H1 (cell line): Measurements from ENCODE around the gene RGS3. TPM values are rescaled to one million over a fixed set of nuclear protein-coding genes. Genes with fewer than 3 reads are reported as not detected.

Experiments
- CTCF ChIA-PET: fragments of 300-600 bp; sonication (Branson Sonifier 250); formaldehyde crosslinking; loops from one replicate; lab custom pipeline; 2021; ENCODE audit not compliant: partially characterized antibody; lab: Charles Lee
- POLR2A ChIA-PET: fragments of 300-600 bp; sonication (Branson Sonifier 250); formaldehyde crosslinking; loops from one replicate; lab custom pipeline; 2021; ENCODE audit warnings: inconsistent platforms; ENCODE audit not compliant: partially characterized antibody; lab: Charles Lee
- DNase-seq, 2 experiments: peaks; one replicate each; pipeline versions ENCODE4 v3.0.0 to v3.0.0-alpha.2; 2010 to 2022; ENCODE audit warnings: low spot score in 2 of 2, low read depth in 1 of 2, mixed read lengths in 1 of 2
- FAIRE-seq: peaks from 2 replicates; lab custom pipeline; 2011; peaks lifted over from hg19 to GRCh38; lab: Jason Lieb, UNC
- H2AFZ ChIP-seq: 2 replicates; pipeline ENCODE4 v1.8.1; 2012; ENCODE audit warnings: low read length, inconsistent platforms
- H2AK5ac ChIP-seq: 2 replicates; pipeline ENCODE4 v1.6.1; 2013; ENCODE audit warnings: low read depth, low read length
- H2BK120ac ChIP-seq: replicated peaks from 2 replicates; pipeline ENCODE3; 2013; ENCODE audit warnings: low read depth, low read length, inconsistent platforms
- H2BK12ac ChIP-seq: 2 replicates; pipeline ENCODE4 v1.6.1; 2013; ENCODE audit warnings: low read depth, low read length
- H2BK15ac ChIP-seq: 2 replicates; pipeline ENCODE4 v1.6.1; 2013; ENCODE audit warnings: low read length
- H2BK20ac ChIP-seq: 2 replicates; pipeline ENCODE4 v1.6.1; 2013; ENCODE audit warnings: low read length
- H2BK5ac ChIP-seq: 2 replicates; pipeline ENCODE4 v1.6.1; 2013; ENCODE audit warnings: low read depth, low read length
- H3K14ac ChIP-seq: 2 replicates; pipeline ENCODE4 v1.6.1; 2013; ENCODE audit warnings: inconsistent platforms; ENCODE audit not compliant: insufficient read length
- H3K18ac ChIP-seq: 2 replicates; pipeline ENCODE4 v1.6.1; 2013; ENCODE audit warnings: low read length; ENCODE audit errors: extremely low read depth
- H3K23ac ChIP-seq: 2 replicates; pipeline ENCODE4 v1.6.1; 2013; ENCODE audit warnings: inconsistent platforms; ENCODE audit not compliant: insufficient read length
- H3K23me2 ChIP-seq: 2 replicates; pipeline ENCODE4 v1.6.1; 2013; ENCODE audit warnings: low read depth, low read length
- H3K27ac ChIP-seq: 2 replicates; pipeline ENCODE4 v1.6.1; 2011; ENCODE audit warnings: low read depth, low read length, inconsistent platforms
- H3K27me3 ChIP-seq, 4 experiments: replicated peaks in 1 of 4; 1 replicate in 1 of 4; 2 replicates in 3 of 4; pipeline versions ENCODE4 v1.6.1 to v1.8.1; 2011 to 2013; ENCODE audit warnings: low read length in 3 of 4, mild to moderate bottlenecking in 3 of 4, inconsistent platforms in 2 of 4, mixed read lengths in 2 of 4, moderate library complexity in 1 of 4; ENCODE audit not compliant: control insufficient read depth in 3 of 4, insufficient read depth in 3 of 4; ENCODE audit errors: extremely low read depth in 1 of 4
- H3K36me3 ChIP-seq, 4 experiments: 2 replicates each; pipeline versions ENCODE4 v1.6.1 to v1.8.1; 2011 to 2013; ENCODE audit warnings: mild to moderate bottlenecking in 4 of 4, low read length in 3 of 4, moderate library complexity in 2 of 4, control low read depth in 1 of 4, inconsistent platforms in 1 of 4; ENCODE audit not compliant: insufficient read depth in 4 of 4, control insufficient read depth in 2 of 4
- H3K4ac ChIP-seq: replicated peaks from 2 replicates; pipeline ENCODE3; 2013; ENCODE audit warnings: low read length, low read depth, mixed read lengths, inconsistent platforms; ENCODE audit not compliant: insufficient read length
- H3K4me1 ChIP-seq, 4 experiments: replicated peaks in 1 of 4; 1 replicate in 1 of 4; 2 replicates in 3 of 4; pipeline versions ENCODE4 v1.6.1 to v1.8.1; 2011 to 2013; ENCODE audit warnings: low read length in 3 of 4, inconsistent platforms in 2 of 4, mixed read lengths in 1 of 4; ENCODE audit not compliant: insufficient read depth in 4 of 4, control insufficient read depth in 3 of 4
- H3K4me2 ChIP-seq, 2 experiments: 2 replicates each; pipeline versions ENCODE4 v1.6.1 to v1.8.1; 2011 to 2013; ENCODE audit warnings: low read depth in 2 of 2, low read length in 2 of 2, control low read depth in 1 of 2, inconsistent platforms in 1 of 2, mild to moderate bottlenecking in 1 of 2; ENCODE audit not compliant: insufficient read depth in 1 of 2
- H3K4me3 ChIP-seq, 4 experiments: fragments of 200-600, 300-600 bp in 1 of 4; sonication (generic), shearing (Covaris generic), sonication (Bioruptor Twin) in 1 of 4; 2 replicates each; pipeline versions ENCODE4 v1.5.1 to v1.8.1; 2011 to 2016; ENCODE audit warnings: low read length in 4 of 4, low read depth in 3 of 4, control low read depth in 2 of 4, inconsistent platforms in 2 of 4, mild to moderate bottlenecking in 2 of 4, mixed read lengths in 1 of 4, moderate library complexity in 1 of 4; ENCODE audit not compliant: insufficient read depth in 2 of 4; ENCODE audit errors: extremely low read depth in 1 of 4
- H3K56ac ChIP-seq: replicated peaks from 2 replicates; pipeline ENCODE3; 2013; ENCODE audit warnings: low read depth, mild to moderate bottlenecking, mixed read lengths, low read length, inconsistent platforms; ENCODE audit not compliant: insufficient read length
- H3K79me1 ChIP-seq: 2 replicates; pipeline ENCODE4 v1.6.1; 2013; ENCODE audit warnings: low read depth, low read length, control low read depth
- H3K79me2 ChIP-seq, 2 experiments: 2 replicates each; pipeline versions ENCODE4 v1.6.1 to v1.8.1; 2012 to 2013; ENCODE audit warnings: low read length in 2 of 2, mild to moderate bottlenecking in 2 of 2, inconsistent platforms in 1 of 2; ENCODE audit not compliant: insufficient read depth in 2 of 2, control insufficient read depth in 1 of 2
- H3K9ac ChIP-seq, 4 experiments: replicated peaks in 1 of 4; 1 replicate in 1 of 4; 2 replicates in 3 of 4; pipeline versions ENCODE4 v1.6.1 to v1.8.1; 2011 to 2013; ENCODE audit warnings: low read depth in 3 of 4, low read length in 3 of 4, control low read depth in 2 of 4, mild to moderate bottlenecking in 2 of 4, moderate library complexity in 2 of 4, inconsistent platforms in 1 of 4; ENCODE audit errors: extremely low read depth in 1 of 4
- H3K9me3 ChIP-seq, 2 experiments: 2 replicates each; pipeline versions ENCODE4 v1.6.1 to v1.8.1; 2012 to 2013; ENCODE audit warnings: mild to moderate bottlenecking in 2 of 2, moderate library complexity in 2 of 2, control low read depth in 1 of 2, inconsistent platforms in 1 of 2, low read depth in 1 of 2, low read length in 1 of 2, mixed read lengths in 1 of 2; ENCODE audit not compliant: insufficient read depth in 2 of 2
- H4K20me1 ChIP-seq, 2 experiments: replicated peaks in 1 of 2; 2 replicates each; pipeline versions ENCODE3 to v1.8.1; 2011 to 2013; ENCODE audit warnings: inconsistent platforms in 2 of 2, low read length in 2 of 2, mild to moderate bottlenecking in 1 of 2; ENCODE audit not compliant: insufficient read depth in 2 of 2, control insufficient read depth in 1 of 2
- H4K5ac ChIP-seq: 2 replicates; pipeline ENCODE4 v1.6.1; 2013; ENCODE audit warnings: low read length, low read depth, mixed read lengths, inconsistent platforms; ENCODE audit not compliant: insufficient read length
- H4K8ac ChIP-seq: 2 replicates; pipeline ENCODE4 v1.8.0; 2013; ENCODE audit warnings: mild to moderate bottlenecking, moderate library complexity, low read length, inconsistent platforms; ENCODE audit not compliant: insufficient read depth; ENCODE audit errors: extremely low read depth
- H4K91ac ChIP-seq: replicated peaks from 2 replicates; pipeline ENCODE3; 2013; ENCODE audit warnings: low read length, mixed read lengths, inconsistent platforms; ENCODE audit not compliant: insufficient read length
- GTF2F1 ChIP-seq: IDR thresholded peaks from 2 replicates; pipeline ENCODE4 v1.6.1; 2012; ENCODE audit warnings: low read depth, low read length, improper control_type of control experiment, borderline replicate concordance
- HDAC2 ChIP-seq, 2 experiments: fragments of 300-600 bp in 1 of 2; sonication (generic) in 1 of 2; IDR thresholded peaks; 2 replicates each; pipeline ENCODE4 v1.6.1; 2011 to 2012; ENCODE audit warnings: low read depth in 2 of 2, low read length in 2 of 2, mild to moderate bottlenecking in 2 of 2, moderate library complexity in 2 of 2, borderline replicate concordance in 1 of 2, inconsistent platforms in 1 of 2
- KDM4A ChIP-seq: IDR thresholded peaks from one replicate; pipeline ENCODE4 v1.7.1; 2012; ENCODE audit warnings: low read depth, mild to moderate bottlenecking, moderate library complexity, low read length, inconsistent platforms; ENCODE audit not compliant: severe bottlenecking
- MAFK ChIP-seq: IDR thresholded peaks from 2 replicates; pipeline ENCODE4 v1.6.1; 2012; ENCODE audit warnings: low read depth, mild to moderate bottlenecking, improper control_type of control experiment, low read length
- RBBP5 ChIP-seq: IDR thresholded peaks from 2 replicates; pipeline ENCODE4 v1.7.1; 2012; ENCODE audit warnings: low read depth, mild to moderate bottlenecking, inconsistent platforms, low read length, moderate library complexity, borderline replicate concordance
- SP2 ChIP-seq: IDR thresholded peaks from 2 replicates; pipeline ENCODE4 v1.6.1; 2012; ENCODE audit warnings: mild to moderate bottlenecking, low read length, inconsistent platforms
- TBP ChIP-seq: IDR thresholded peaks from 2 replicates; pipeline ENCODE4 v1.6.1; 2011; ENCODE audit warnings: low read depth, low read length, improper control_type of control experiment
- YY1 ChIP-seq: IDR thresholded peaks from 2 replicates; pipeline ENCODE4 v1.6.1; 2011; ENCODE audit warnings: low read depth, mild to moderate bottlenecking, low read length
- WGBS, 2 experiments: shearing (Covaris generic) in 1 of 2; methylation state at CpG; one replicate each; pipeline versions ENCODE4 v1.1.6 to v1.1.7; 2013 to 2015; ENCODE audit warnings: low lambda C conversion rate in 2 of 2, mixed read lengths in 2 of 2, inconsistent platforms in 1 of 2, low coverage in 1 of 2, missing lambda C conversion rate in 1 of 2; ENCODE audit not compliant: insufficient replicate concordance in 2 of 2, insufficient coverage in 1 of 2, insufficient read length in 1 of 2; ENCODE audit errors: extremely low coverage in 1 of 2, missing lambda C conversion rate in 1 of 2; 5-methylcytosine and 5-hydroxymethylcytosine counted together
- polyA plus RNA-seq, 7 experiments: library from polyadenylated mRNA; depleted of rRNA in 3 of 7; stranded (reverse) in 5 of 7; unstranded in 2 of 7; fragments of >200 nt in 5 of 7; fragments of 200-250 nt in 2 of 7; gene quantifications; 1 replicate in 5 of 7; 2 replicates in 1 of 7; 4 replicates in 1 of 7; pipeline versions ENCODE4 v1.2.1 to v1.2.3, GENCODE V29; 2011 to 2013; ENCODE audit warnings: missing spikeins in 2 of 7, mixed read lengths in 2 of 7
- total RNA-seq: library from RNA; stranded (reverse); fragmentation: NEBNext Ultra II Directional; extraction: Animal tissue kit (Norgen Biotek cat#: 25700); gene quantifications from 2 replicates; pipeline ENCODE4 v1.2.1, GENCODE V29; 2021

The RGS3 gene
- total and polyA plus RNA-seq, 2 of the 8 experiments (the other 6 are each of a cell fraction or from before 2014, with no cell fraction given), result 12.6 to 18.2 TPM

GRCh38 chr9:113594484-113595299, 131.2 kb downstream of the RGS3 start:
- Histone ChIP-seq H3K79me1 (peaks cover 15% of the 10 kb centered on the region; the same call in 1 of the 2 replicates), H2AK5ac (peak overlapping the region; percentile 41; the same call in 1 of the 2 replicates), H3K27ac (peak overlapping the region; percentile 52; the same call in 1 of the 2 replicates), H3K4me3 (peak overlapping the region; percentile 43 to 72 (median 65)), H2BK12ac (peak overlapping the region; percentile 77; the same call in 1 of the 2 replicates), H3K9me3 (no peaks in the 10 kb centered on the region), H3K18ac (peak overlapping the region; percentile 74; the same call in 1 of the 2 replicates), H3K56ac (no peak overlapping the region), H3K4me2 (peak overlapping the region; percentile 88 to 90), H4K8ac (peak overlapping the region; percentile 91; the same call in 1 of the 2 replicates), H3K27me3 (no peaks in the 10 kb centered on the region), H3K23ac (no peak overlapping the region), H2BK20ac (no peak overlapping the region), H4K5ac (peak overlapping the region; percentile 28), H2AFZ (no peak overlapping the region), H3K36me3 (peaks cover 4 to 22% (median 9%) of the 10 kb centered on the region in 4 experiments; a peak in 5 of 8 replicates), H3K9ac (peak overlapping the region; percentile 35 to 60 (median 59)), H2BK15ac (0 out of 2 replicates have a peak overlapping the region, but pooled peaks have one; percentile 46), H2BK5ac (peak overlapping the region; percentile 66), H4K20me1 (peaks cover 2% of the 10 kb centered on the region in 2 experiments), H3K4ac (peak overlapping the region; percentile 39), H3K23me2 (peaks cover 8% of the 10 kb centered on the region; the same call in 1 of the 2 replicates), H4K91ac (peak overlapping the region; percentile 76), H3K4me1 (peaks cover 10 to 23% (median 15%) of the 10 kb centered on the region in 4 experiments), H2BK120ac (no peak overlapping the region), H3K14ac (no peak overlapping the region), H3K79me2 (peaks cover 0 to 11% of the 10 kb centered on the region in 2 experiments; a peak in 1 of 4 replicates)
- DNase-seq (no peak), FAIRE-seq (no peak)
- ChIA-PET CTCF (interaction anchor here (0.9 to 28.3 kb wide), 11 partner anchors 8 to 513 kb away, joined by 3 to 1065 read pairs (median 4); no protein-coding TSS in a partner anchor), POLR2A (interaction anchor here (0.7 to 4.4 kb wide), 23 partner anchors 8 to 285 kb away, joined by 3 to 46 read pairs (median 5); partner anchors contain the start of genes C9orf43 and POLE3)
- no peak for TF ChIP-seq HDAC2 (IDR thresholded peaks at IDR 0.05; ENCODE audit: borderline replicate concordance in 1 of 2, low read depth in 2 of 2, low read length in 2 of 2)
- no peak for TF ChIP-seq MAFK
- no peak for TF ChIP-seq RBBP5
- no peak for TF ChIP-seq YY1
- TF ChIP-seq SP2, result no peak
- TF ChIP-seq TBP, result no peak
- peak; percentile 10 for TF ChIP-seq KDM4A
- no peak for TF ChIP-seq GTF2F1
- 62% methylated on average over 18 of the region's 19 CpGs; no CpG with 5 or more reads in 1 of the 2 experiments for WGBS, 2 experiments
